DMS79 treated with DMSO at 0.1 percent for 48 hours (cell line): ENCODE measurements around the gene CWC25.
"Not testable (repeated sequence)": the region's sequence is repeated elsewhere in the genome, so short reads cannot be mapped to it uniquely, and the experiment has no call there.

Experiments
- DNase-seq: peaks from one replicate; lab custom pipeline; 2025; lab: John Stamatoyannopoulos, UW

The CWC25 gene

DNA sequence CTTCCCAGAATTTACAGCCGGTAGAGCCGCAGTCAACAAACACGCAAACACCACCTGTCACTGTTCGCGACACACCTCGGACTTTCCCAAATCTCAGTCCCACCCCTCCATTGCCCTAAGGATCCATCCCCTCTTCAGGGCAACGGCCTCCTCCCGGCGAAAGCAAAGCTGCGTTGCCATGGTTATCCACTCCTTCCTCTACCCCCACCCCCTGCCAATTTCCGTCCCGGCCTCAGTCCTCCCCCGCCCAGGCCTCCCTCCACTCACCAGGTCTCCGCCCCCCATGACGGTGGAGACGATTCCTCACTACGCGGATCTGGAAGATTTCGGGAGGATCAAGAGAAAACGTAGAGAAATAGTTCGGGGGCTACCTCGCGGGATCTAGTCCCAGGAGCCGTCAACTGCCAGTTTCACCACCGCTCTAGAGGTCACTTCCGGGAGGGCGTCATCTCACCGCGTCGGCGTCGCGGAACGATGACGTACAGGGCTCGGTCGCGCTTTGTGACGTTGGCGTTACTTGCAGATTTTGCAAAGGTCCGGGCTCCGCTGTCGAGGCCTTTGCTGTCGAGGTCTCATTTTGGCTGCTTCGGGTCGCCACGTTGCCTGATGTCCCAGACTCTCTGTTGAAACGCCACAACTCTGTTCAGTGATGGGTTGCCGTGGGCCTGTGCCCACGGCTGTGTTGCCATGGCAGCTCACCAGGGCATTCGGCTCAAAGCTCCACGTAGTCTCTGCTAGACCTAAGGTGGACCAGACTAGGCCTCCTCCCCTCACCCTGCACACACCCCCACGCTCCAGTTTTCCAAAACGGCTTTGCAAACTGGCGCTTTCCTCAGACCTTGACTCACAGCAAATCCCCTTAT, at the start of gene CWC25:
Gene CWC25 (minus strand): TSS at position 423 of the 863 bp plus-strand sequence. CDS start 138 bp downstream, at position 285.
- peak; percentile 93 for DNase-seq

GRCh38 chr17:38873640-38874380, 48.7 kb upstream of the CWC25 start:
- no peak for DNase-seq

GRCh38 chr17:38872671-38873385, 47.7 kb upstream of the CWC25 start:
- DNase-seq, result no peak

- no peak for DNase-seq
These were observed 46.9 kb upstream of the CWC25 start for GRCh38 chr17:38872027-38872511.

DNA sequence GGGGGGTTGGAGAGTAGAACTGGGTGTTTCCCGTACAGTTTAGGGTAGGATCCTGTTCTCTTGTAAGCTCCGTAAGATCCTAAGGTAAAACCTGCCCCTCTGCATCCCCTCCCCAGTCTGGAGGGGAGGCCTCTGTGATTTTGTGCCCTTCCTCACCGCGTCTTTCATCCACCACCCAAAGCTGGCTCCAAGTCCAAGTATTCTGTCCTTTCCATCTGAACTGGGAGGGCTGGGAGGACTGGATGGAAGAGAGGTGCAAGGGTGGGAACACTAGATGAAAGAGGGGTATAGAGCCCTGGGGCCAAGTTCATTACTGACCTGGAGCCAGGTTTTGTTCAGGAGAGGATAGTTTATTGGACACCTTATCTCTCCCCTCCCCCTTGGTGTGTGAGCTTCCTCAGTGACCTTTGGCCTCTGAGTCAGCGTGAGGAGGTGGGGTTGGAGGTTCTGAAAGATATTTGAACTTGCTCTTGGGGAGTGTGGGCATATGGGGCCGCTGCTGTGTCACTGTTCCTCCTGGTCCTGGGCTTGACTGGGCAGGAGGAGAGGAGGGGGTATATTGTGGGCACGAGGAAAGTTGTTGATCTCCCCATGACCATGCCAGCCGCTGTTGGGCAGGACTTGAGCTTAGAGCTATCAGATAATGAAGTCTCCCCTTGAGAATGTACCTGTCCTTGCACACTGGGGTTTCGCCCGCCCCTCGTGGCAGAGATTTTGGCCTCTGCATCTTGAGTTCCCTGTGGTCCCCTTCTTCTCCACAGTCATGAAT, 46.3 kb upstream of the CWC25 start:
- no peak for DNase-seq

DNA sequence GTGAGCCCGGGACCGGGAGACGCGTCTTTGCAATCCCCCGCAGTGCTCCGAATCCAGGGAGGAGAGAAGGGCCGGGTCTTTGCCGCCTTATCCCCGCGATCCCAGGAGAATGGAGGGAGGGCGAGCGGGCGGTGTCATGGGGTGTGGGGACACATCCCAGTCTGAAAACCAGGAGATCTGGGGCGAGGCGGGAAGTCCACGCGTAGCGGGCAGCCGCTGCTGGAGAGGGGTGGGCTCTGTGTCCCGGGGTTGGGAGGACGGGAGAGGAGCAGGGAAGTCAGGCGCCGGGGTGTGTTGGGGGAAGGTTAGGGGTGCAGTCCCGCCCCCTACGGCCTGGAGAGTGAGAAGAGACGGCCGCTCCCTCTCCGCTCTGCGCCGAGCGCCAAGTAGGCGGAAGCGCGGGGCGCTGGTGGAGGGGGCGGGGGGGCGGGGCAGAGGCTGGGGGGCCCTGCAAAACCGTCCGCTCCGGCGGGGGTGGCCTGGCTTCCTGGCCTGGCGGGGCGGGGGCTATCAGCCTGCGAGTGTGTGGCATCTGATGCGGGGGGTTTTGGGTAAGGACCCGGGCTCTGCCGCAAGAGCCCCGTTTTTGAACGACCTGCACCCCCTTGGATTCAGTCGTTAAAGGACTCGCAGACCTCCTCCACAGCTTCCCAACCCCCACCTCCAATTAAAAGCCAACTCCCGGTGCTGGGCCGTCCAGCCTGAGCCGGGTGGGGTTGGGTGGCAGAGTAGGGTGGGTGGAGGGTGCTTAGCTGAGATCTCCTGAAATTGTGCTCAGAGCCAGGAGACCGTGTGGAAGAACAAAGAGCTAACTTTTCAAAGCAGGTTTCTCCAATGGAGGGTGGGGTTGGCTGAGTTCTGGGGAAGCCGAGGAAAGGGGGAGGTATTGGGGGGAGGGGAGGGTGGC, 45.4 kb upstream of the CWC25 start:
- DNase-seq, result peak; percentile 36

GRCh38 chr17:38869526-38870258, 44.6 kb upstream of the CWC25 start, which contains the start of gene LASP1:
LASP1 (plus strand) TSS chr17:38870058; CDS start chr17:38870190, 132 bp downstream.
- DNase-seq, result peak; percentile 87

GRCh38 chr17:38868817-38869525, 43.9 kb upstream of the CWC25 start:
- DNase-seq, result peak; percentile 87

DNA sequence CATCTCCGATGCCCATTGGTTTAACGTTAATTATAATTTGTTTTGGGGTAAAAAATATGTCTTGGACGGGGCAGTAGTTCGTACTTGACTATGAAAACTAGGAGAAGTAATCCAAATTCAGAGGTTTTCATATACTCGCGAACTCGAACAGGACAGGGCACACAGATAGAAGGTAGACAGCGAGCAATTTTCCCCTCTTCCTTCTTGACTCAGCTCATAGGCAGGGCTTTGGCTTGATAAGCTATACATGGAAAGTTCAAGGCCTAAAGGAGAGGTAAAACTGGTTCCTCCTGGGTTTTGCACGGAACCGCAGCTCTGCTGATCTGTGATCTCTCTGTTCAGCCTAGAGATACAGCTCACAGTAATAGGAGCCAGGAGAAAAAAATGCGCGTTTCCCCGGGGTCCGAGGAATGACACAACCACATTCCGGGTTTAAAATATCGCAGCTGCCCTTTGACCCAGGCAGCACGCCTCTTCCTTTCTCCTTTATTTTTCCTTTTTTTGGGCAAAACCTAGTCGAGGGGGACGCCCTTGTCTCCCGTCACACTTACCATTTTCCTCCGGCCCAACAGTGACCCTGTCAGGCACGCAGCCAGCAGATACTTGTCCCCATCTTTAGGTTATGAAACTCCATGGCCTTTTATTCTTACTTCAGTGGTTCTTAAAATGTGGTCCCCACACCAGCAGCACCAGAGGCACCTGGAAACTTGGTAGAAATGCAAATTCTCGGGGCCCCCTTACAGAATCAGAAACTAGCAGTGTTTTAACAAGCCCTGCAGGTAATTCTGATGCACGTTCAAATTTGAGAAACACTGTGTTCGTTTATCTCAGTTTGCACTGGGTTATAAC, 43.1 kb upstream of the CWC25 start:
- no peak for DNase-seq

GRCh38 chr17:38867179-38867967, 42.3 kb upstream of the CWC25 start:
- no peak for DNase-seq

DNA sequence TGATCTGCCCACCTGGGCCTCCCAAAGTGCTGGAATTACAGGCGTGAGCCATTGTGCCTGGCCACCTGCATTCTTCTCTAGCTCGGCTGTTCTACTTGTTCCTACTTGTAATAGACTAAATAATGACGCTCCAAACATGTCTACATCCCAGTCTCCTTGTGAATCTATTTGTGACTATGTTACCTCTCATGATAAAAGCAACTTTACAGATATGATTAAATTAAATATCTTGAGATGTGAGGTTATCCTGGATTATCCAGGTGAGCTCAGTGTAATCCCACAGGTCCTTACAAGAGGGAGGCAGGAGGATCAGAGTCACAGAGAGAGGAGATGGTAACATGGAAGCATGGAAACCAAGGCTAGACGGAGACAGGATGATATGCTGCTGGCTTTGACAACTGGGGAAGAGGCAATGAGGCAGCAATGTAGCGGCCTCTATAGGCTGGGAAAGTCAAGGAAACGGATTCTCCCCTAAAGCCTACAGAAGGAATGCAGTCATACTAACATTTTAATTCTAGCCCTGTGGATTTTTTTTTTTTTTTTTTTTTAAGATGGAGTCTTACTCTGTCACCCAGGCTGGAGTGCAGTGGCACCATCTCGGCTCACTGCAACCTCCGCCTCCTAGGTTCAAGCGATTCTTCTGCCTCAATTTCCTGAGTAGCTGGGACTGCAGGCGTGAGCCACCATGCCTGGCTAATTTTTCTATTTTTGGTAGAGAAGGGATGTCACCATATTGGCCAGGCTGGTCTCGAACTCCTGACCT, 39.7 kb upstream of the CWC25 start:
- DNase-seq, result no peak

DNA sequence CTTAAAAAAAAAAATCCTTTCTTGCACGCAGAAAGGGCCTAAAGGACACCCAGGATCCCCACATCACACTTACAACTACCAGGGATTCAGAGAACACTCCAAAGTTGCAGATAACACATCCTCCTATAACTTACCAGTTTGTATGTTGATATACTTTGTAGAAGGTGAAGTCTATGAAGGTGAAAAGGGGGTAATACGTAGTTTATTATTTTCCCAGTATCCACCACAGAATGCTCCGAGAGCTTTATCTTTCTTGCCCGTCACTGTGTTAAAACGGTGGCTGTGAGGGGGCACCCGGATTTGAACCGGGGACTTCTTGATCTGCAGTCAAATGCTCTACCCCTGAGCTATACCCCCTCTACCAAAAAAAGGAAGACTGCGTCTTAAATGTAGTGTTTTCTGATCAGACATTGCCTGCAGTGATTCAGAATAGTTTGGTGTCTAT, 36.3 kb upstream of the CWC25 start:
- no peak for DNase-seq

DNA sequence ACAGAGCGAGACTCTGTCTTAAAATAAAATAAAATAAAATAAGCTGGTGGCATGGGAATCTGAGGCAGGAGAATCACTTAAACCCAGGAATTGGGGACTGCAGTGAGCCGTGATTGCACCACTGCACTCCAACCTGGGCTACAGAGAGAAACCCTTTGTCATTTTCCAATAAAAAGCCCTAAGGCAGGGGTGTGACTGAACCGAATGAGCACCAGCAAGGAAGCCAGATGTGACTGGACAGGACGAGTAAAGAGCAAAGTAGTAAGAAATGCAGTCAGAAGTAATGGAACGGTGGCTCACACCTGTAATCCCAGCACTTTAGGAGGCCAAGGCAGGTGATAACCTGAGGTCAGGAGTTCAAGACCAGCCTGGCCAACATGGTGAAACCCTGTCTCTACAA, 32.1 kb upstream of the CWC25 start:
- DNase-seq, result no peak

GRCh38 chr17:38855101-38855714, 30.1 kb upstream of the CWC25 start:
- DNase-seq, result not testable (repeated sequence)

- DNase-seq, result peak; percentile 96
These were observed 28.4 kb upstream of the CWC25 start, which contains the start of gene RPL23 for GRCh38 chr17:38853292-38854219. RPL23 (minus strand) TSS chr17:38853721; CDS start chr17:38853710, 11 bp downstream.
